SKM-1 (cell line): ENCODE results near the gene MME.

ENCODE experiments used
- DNase-seq: peaks from one replicate; lab custom pipeline; 2025; ENCODE audit not compliant: unreplicated experiment; lab: John Stamatoyannopoulos, UW

The MME gene

GRCh38 chr3:155231792-155232191, 151.7 kb downstream of the MME start:
- DNase-seq, result no peak

GRCh38 chr3:155232605-155233004, 152.5 kb downstream of the MME start:
- DNase-seq, result no peak

- no peak for DNase-seq
These were observed 153.1 kb downstream of the MME start for GRCh38 chr3:155233213-155233612.
